Stomach (tissue), 4 donors: ENCODE results near the gene ABTB2.

Source experiments
- EP300 ChIP-seq: sonication (generic); formaldehyde crosslinking; IDR thresholded peaks from one replicate; pipeline ENCODE4 v1.6.1; 2017; ENCODE audit warnings: antibody characterized with exemption
- POLR2A ChIP-seq, 4 donors: fragments of 450-650 bp; IDR thresholded peaks; one replicate each; pipeline ENCODE4 v1.6.1; 2016; ENCODE audit warnings: antibody characterized with exemption in 4 of 4, control low read depth in 2 of 4, mild to moderate bottlenecking in 1 of 4, moderate library complexity in 1 of 4
- POLR2AphosphoS5 ChIP-seq, 3 donors: sonication (generic); formaldehyde crosslinking; IDR thresholded peaks; one replicate each; pipeline ENCODE4 v1.6.1; 2016; ENCODE audit warnings: antibody characterized with exemption in 3 of 3
- TF ChIP-seq, protein P1 (sequence below), 7 experiments: fragments of 450-650 bp in 4 of 7; fragments of 200-600 bp in 3 of 7; sonication (generic) in 3 of 7; IDR thresholded peaks; one replicate each; pipeline ENCODE4 v1.5.1; 2016 to 2019; ENCODE audit warnings: antibody characterized with exemption in 7 of 7, control low read depth in 2 of 7, mild to moderate bottlenecking in 1 of 7

- TF ChIP-seq, protein P1, sequence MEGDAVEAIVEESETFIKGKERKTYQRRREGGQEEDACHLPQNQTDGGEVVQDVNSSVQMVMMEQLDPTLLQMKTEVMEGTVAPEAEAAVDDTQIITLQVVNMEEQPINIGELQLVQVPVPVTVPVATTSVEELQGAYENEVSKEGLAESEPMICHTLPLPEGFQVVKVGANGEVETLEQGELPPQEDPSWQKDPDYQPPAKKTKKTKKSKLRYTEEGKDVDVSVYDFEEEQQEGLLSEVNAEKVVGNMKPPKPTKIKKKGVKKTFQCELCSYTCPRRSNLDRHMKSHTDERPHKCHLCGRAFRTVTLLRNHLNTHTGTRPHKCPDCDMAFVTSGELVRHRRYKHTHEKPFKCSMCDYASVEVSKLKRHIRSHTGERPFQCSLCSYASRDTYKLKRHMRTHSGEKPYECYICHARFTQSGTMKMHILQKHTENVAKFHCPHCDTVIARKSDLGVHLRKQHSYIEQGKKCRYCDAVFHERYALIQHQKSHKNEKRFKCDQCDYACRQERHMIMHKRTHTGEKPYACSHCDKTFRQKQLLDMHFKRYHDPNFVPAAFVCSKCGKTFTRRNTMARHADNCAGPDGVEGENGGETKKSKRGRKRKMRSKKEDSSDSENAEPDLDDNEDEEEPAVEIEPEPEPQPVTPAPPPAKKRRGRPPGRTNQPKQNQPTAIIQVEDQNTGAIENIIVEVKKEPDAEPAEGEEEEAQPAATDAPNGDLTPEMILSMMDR (IDR thresholded peaks at IDR 0.05), result no peak
- TF ChIP-seq POLR2AphosphoS5 (IDR thresholded peaks at IDR 0.05), result no peak
- no peak for TF ChIP-seq POLR2A (IDR thresholded peaks at IDR 0.05)
- no peak for TF ChIP-seq EP300
Measured at GRCh38 chr11:34284811-34285481, 72.9 kb downstream of the ABTB2 start.
